HepG2 (cell line): ENCODE results near the gene EEF1A2. TPM values are rescaled to one million over a fixed set of nuclear protein-coding genes. Genes with fewer than 3 reads are reported as not detected.

ENCODE experiments used
- AHR ChIP-seq: IDR thresholded peaks from 2 replicates; pipeline ENCODE4 v1.6.1; 2018; ENCODE audit warnings: missing genetic modification reagents, missing compliant biosample characterization
- MAZ ChIP-seq, 2 experiments: sonication (generic) in 1 of 2; formaldehyde crosslinking in 1 of 2; IDR thresholded peaks; 2 replicates each; pipeline versions ENCODE4 v1.5.0 to v1.6.1; 2012 to 2020; ENCODE audit warnings: low read depth in 2 of 2, mild to moderate bottlenecking in 2 of 2, borderline replicate concordance in 1 of 2, improper control_type of control experiment in 1 of 2, low read length in 1 of 2, missing genetic modification reagents in 1 of 2, moderate library complexity in 1 of 2
- NCOA1 ChIP-seq: sonication (generic); formaldehyde crosslinking; IDR thresholded peaks from 2 replicates; pipeline ENCODE4 v1.9.0; 2021; ENCODE audit warnings: missing genetic modification reagents
- PCBP1 ChIP-seq: fragments of 200-400 bp; formaldehyde crosslinking; IDR thresholded peaks from 2 replicates; pipeline ENCODE4 v1.6.1; 2017; ENCODE audit warnings: mild to moderate bottlenecking, low read depth, low read length, borderline replicate concordance
- TRIM24 ChIP-seq: sonication (generic); formaldehyde crosslinking; IDR thresholded peaks from 2 replicates; pipeline ENCODE4 v1.8.0; 2022; ENCODE audit warnings: mild to moderate bottlenecking, missing genetic modification reagents
- ZBTB3 ChIP-seq: sonication (generic); formaldehyde crosslinking; IDR thresholded peaks from 2 replicates; pipeline ENCODE4 v1.4.0; 2020; ENCODE audit warnings: low read depth, mild to moderate bottlenecking, moderate library complexity, missing genetic modification reagents, borderline replicate concordance
- ZNF263 ChIP-seq: sonication (generic); formaldehyde crosslinking; IDR thresholded peaks from 2 replicates; pipeline ENCODE4 v1.4.0; 2020; ENCODE audit warnings: missing genetic modification reagents
- ZNF343 ChIP-seq: sonication (generic); formaldehyde crosslinking; IDR thresholded peaks from 2 replicates; pipeline ENCODE4 v1.4.0; 2020; ENCODE audit warnings: mild to moderate bottlenecking, missing genetic modification reagents
- ZNF501 ChIP-seq: sonication (generic); formaldehyde crosslinking; IDR thresholded peaks from 2 replicates; pipeline ENCODE4 v1.5.1; 2020; ENCODE audit warnings: mild to moderate bottlenecking, moderate library complexity, missing genetic modification reagents
- ZNF563 ChIP-seq: sonication (generic); formaldehyde crosslinking; IDR thresholded peaks from 2 replicates; pipeline ENCODE4 v1.8.0; 2022; ENCODE audit warnings: mild to moderate bottlenecking, moderate library complexity, missing genetic modification reagents
- ZNF772 ChIP-seq: sonication (generic); formaldehyde crosslinking; IDR thresholded peaks from 2 replicates; pipeline ENCODE4 v1.5.0; 2020; ENCODE audit warnings: mild to moderate bottlenecking, missing genetic modification reagents
- ZNF891 ChIP-seq: sonication (generic); formaldehyde crosslinking; IDR thresholded peaks from 2 replicates; pipeline ENCODE4 v1.5.0; 2020; ENCODE audit warnings: mild to moderate bottlenecking, missing genetic modification reagents
- ZSCAN30 ChIP-seq: sonication (generic); formaldehyde crosslinking; IDR thresholded peaks from 2 replicates; pipeline ENCODE4 v1.5.0; 2020; ENCODE audit warnings: mild to moderate bottlenecking, missing genetic modification reagents
- ZSCAN9 ChIP-seq: IDR thresholded peaks from 2 replicates; pipeline ENCODE4 v1.6.1; 2016; ENCODE audit warnings: borderline replicate concordance
- polyA plus RNA-seq, 8 experiments: library from polyadenylated mRNA; depleted of rRNA in 3 of 8; stranded (reverse) in 7 of 8; unstranded in 1 of 8; fragments of >200 nt; fragmentation: Illumina TruSeq in 4 of 8; extraction: Trizol in 4 of 8; gene quantifications; 2 replicates each; pipeline versions ENCODE4 v1.2.1 to v1.2.3, GENCODE V29; 2011 to 2016; ENCODE audit warnings: low read depth in 4 of 8, missing spikeins in 1 of 8, mixed read lengths in 1 of 8; ENCODE audit not compliant: insufficient read depth in 1 of 8
- total RNA-seq, 5 experiments: library from RNA; depleted of rRNA; stranded (reverse); fragments of >200 nt; fragmentation: Illumina TruSeq; extraction: Trizol; gene quantifications; 2 replicates each; pipeline ENCODE4 v1.2.3, GENCODE V29; 2016; ENCODE audit warnings: low read depth in 1 of 5
- TF ChIP-seq, protein P1 (sequence below), 2 experiments: sonication (generic) in 1 of 2; formaldehyde crosslinking in 1 of 2; IDR thresholded peaks; 2 replicates each; pipeline versions ENCODE4 v1.5.1 to v1.6.1; 2011 to 2020; ENCODE audit warnings: borderline replicate concordance in 1 of 2, low read depth in 1 of 2, low read length in 1 of 2, mild to moderate bottlenecking in 1 of 2, missing genetic modification reagents in 1 of 2, moderate library complexity in 1 of 2
- TF ChIP-seq, protein P2 (sequence below): IDR thresholded peaks from 2 replicates; pipeline ENCODE4 v1.6.1; 2012; ENCODE audit warnings: inconsistent platforms
- TF ChIP-seq, protein P3 (sequence below): sonication (generic); formaldehyde crosslinking; IDR thresholded peaks from 2 replicates; pipeline ENCODE4 v1.9.0; 2021; ENCODE audit warnings: missing genetic modification reagents, borderline replicate concordance
- TF ChIP-seq, protein P4 (sequence below): sonication (generic); formaldehyde crosslinking; IDR thresholded peaks from 2 replicates; pipeline ENCODE4 v1.4.0; 2020; ENCODE audit warnings: missing genetic modification reagents
- TF ChIP-seq, protein P5 (sequence below), 2 experiments: fragments of 450-650 bp in 1 of 2; sonication (generic) in 1 of 2; formaldehyde crosslinking; IDR thresholded peaks; 2 replicates each; pipeline versions ENCODE4 v1.5.0 to v1.8.0; 2020 to 2022; ENCODE audit warnings: mild to moderate bottlenecking in 1 of 2, missing genetic modification reagents in 1 of 2

Gene EEF1A2
- total and polyA plus RNA-seq, 2 of the 13 experiments (the other 11 are each of a cell fraction or from before 2014, with no cell fraction given), result 0.44 to 0.87 TPM

DNA sequence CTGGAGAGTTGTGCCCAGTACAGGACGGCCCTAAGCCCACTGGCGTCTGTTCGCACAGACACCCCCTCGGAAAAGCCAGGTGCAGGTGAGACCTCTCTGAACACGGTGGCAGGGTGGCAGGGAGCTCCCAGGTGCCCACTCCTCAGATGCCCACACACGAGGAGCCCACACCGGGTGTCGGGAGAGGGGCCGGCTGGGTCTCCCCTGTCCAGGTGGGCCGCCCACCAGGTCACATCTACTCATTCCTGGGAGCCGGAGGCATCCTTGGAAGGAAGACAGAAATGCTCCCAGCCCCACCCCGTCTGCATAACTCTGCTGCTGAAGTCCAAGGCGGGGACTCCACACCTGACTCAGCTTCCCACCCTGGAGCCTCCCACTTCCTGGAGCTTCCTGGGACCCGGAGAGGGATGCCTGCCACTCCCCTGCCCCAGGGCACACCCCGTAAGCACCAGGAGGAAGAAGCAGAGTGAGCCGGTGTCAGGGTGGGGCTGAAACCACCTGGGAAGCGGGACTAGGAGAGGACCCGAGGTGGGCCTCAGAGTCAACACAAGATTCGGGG is 46.2 kb upstream of the EEF1A2 start (continued):
- TF ChIP-seq NCOA1 (CRISPR knock-in tag), result no peak
- 0 out of 2 replicates have a peak, but pooled peaks have one; percentile 23 for TF ChIP-seq ZNF891 (CRISPR knock-in tag)
- 0 out of 2 replicates have a peak, but pooled peaks have one; percentile 41 for TF ChIP-seq ZNF501
- TF ChIP-seq, protein P1, sequence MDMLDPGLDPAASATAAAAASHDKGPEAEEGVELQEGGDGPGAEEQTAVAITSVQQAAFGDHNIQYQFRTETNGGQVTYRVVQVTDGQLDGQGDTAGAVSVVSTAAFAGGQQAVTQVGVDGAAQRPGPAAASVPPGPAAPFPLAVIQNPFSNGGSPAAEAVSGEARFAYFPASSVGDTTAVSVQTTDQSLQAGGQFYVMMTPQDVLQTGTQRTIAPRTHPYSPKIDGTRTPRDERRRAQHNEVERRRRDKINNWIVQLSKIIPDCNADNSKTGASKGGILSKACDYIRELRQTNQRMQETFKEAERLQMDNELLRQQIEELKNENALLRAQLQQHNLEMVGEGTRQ (IDR thresholded peaks at IDR 0.05; ENCODE audit: low read depth, low read length), result no peak
- TF ChIP-seq, protein P1 (CRISPR knock-in tag; IDR thresholded peaks at IDR 0.05; ENCODE audit: borderline replicate concordance), result no peak
- TF ChIP-seq, protein P2, sequence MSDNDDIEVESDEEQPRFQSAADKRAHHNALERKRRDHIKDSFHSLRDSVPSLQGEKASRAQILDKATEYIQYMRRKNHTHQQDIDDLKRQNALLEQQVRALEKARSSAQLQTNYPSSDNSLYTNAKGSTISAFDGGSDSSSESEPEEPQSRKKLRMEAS, result no peak
- no peak for TF ChIP-seq ZSCAN9 (CRISPR knock-in tag)
- TF ChIP-seq TRIM24 (CRISPR knock-in tag), result 0 out of 2 replicates have a peak, but pooled peaks have one; percentile 28
- TF ChIP-seq, protein P3, sequence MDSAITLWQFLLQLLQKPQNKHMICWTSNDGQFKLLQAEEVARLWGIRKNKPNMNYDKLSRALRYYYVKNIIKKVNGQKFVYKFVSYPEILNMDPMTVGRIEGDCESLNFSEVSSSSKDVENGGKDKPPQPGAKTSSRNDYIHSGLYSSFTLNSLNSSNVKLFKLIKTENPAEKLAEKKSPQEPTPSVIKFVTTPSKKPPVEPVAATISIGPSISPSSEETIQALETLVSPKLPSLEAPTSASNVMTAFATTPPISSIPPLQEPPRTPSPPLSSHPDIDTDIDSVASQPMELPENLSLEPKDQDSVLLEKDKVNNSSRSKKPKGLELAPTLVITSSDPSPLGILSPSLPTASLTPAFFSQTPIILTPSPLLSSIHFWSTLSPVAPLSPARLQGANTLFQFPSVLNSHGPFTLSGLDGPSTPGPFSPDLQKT, result no peak
- 0 out of 2 replicates have a peak, but pooled peaks have one; percentile 19 for TF ChIP-seq ZNF563 (CRISPR knock-in tag)
- TF ChIP-seq ZBTB3 (CRISPR knock-in tag), result no peak
- no peak for TF ChIP-seq ZNF263 (CRISPR knock-in tag)
- no peak for TF ChIP-seq ZSCAN30 (CRISPR knock-in tag)
- no peak for TF ChIP-seq ZNF772 (CRISPR knock-in tag)
- 0 out of 2 replicates have a peak, but pooled peaks have one; percentile 1 for TF ChIP-seq PCBP1
- TF ChIP-seq, protein P4, sequence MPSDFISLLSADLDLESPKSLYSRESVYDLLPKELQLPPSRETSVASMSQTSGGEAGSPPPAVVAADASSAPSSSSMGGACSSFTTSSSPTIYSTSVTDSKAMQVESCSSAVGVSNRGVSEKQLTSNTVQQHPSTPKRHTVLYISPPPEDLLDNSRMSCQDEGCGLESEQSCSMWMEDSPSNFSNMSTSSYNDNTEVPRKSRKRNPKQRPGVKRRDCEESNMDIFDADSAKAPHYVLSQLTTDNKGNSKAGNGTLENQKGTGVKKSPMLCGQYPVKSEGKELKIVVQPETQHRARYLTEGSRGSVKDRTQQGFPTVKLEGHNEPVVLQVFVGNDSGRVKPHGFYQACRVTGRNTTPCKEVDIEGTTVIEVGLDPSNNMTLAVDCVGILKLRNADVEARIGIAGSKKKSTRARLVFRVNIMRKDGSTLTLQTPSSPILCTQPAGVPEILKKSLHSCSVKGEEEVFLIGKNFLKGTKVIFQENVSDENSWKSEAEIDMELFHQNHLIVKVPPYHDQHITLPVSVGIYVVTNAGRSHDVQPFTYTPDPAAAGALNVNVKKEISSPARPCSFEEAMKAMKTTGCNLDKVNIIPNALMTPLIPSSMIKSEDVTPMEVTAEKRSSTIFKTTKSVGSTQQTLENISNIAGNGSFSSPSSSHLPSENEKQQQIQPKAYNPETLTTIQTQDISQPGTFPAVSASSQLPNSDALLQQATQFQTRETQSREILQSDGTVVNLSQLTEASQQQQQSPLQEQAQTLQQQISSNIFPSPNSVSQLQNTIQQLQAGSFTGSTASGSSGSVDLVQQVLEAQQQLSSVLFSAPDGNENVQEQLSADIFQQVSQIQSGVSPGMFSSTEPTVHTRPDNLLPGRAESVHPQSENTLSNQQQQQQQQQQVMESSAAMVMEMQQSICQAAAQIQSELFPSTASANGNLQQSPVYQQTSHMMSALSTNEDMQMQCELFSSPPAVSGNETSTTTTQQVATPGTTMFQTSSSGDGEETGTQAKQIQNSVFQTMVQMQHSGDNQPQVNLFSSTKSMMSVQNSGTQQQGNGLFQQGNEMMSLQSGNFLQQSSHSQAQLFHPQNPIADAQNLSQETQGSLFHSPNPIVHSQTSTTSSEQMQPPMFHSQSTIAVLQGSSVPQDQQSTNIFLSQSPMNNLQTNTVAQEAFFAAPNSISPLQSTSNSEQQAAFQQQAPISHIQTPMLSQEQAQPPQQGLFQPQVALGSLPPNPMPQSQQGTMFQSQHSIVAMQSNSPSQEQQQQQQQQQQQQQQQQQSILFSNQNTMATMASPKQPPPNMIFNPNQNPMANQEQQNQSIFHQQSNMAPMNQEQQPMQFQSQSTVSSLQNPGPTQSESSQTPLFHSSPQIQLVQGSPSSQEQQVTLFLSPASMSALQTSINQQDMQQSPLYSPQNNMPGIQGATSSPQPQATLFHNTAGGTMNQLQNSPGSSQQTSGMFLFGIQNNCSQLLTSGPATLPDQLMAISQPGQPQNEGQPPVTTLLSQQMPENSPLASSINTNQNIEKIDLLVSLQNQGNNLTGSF, result no peak
- TF ChIP-seq, protein P5, sequence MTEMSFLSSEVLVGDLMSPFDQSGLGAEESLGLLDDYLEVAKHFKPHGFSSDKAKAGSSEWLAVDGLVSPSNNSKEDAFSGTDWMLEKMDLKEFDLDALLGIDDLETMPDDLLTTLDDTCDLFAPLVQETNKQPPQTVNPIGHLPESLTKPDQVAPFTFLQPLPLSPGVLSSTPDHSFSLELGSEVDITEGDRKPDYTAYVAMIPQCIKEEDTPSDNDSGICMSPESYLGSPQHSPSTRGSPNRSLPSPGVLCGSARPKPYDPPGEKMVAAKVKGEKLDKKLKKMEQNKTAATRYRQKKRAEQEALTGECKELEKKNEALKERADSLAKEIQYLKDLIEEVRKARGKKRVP (CRISPR knock-in tag; IDR thresholded peaks at IDR 0.05), result no peak
- TF ChIP-seq ZNF343 (CRISPR knock-in tag), result no peak
- no peak for TF ChIP-seq MAZ (IDR thresholded peaks at IDR 0.05; ENCODE audit: borderline replicate concordance, low read depth, low read length)
- no peak for TF ChIP-seq MAZ (CRISPR knock-in tag; IDR thresholded peaks at IDR 0.05; ENCODE audit: low read depth)
- no peak for TF ChIP-seq AHR
